Measurements from ENCODE around the gene SERPINB4. TPM values are rescaled to one million over a fixed set of nuclear protein-coding genes. Genes with fewer than 3 reads are reported as not detected.

Gene SERPINB4
- 0.14 TPM in 1 of 2 replicates, not detected in the other for total RNA-seq

GRCh38 chr18:63644142-63644541 lies at the start of gene SERPINB4:
Gene SERPINB4, minus strand, starts transcription at chr18:63644256. Its CDS starts 679 bp downstream, at chr18:63643577.

DNA sequence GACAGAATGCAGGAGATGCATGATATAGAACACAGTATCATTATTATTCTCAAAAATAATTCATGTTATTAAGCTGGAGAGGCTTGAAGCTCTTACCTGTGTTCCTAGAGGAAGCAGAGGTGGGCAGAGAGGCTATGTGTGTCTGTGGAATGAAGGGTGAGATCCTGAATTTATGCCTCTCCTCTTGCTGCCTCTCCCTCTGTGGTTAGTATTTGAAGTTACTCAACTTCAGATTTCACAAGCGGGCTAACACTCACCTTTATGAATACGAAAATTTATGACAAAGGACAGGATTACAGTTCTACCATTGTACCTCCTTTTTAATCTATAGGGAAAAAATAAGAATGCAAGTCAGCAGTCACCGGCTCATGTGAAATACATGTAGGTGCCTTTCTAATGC lies 17.7 kb upstream of the SERPINB4 start, which contains the start of gene SERPINB3:
SERPINB3 (minus strand) TSS at position 144 of the 400 bp plus-strand sequence. CDS start 677 bp downstream, outside the sequence.

Other genes with a start within 250 kb of the SERPINB4 start
- 35.5 and 45.7 TPM in 2 replicates for gene VPS4B, start 221.8 kb downstream of the SERPINB4 start, total RNA-seq
- 0.14 TPM in 1 of 2 replicates, not detected in the other for gene SERPINB5, start 167.3 kb downstream of the SERPINB4 start, total RNA-seq
- not detected in 2 replicates for gene SERPINB12, start 101.9 kb downstream of the SERPINB4 start, total RNA-seq
- gene SERPINB13, start 56.9 kb downstream of the SERPINB4 start, total RNA-seq, result not detected in 2 replicates
- gene SERPINB3, start 17.6 kb upstream of the SERPINB4 start, total RNA-seq, result not detected in 2 replicates
- gene SERPINB11, start 58.7 kb upstream of the SERPINB4 start, total RNA-seq, result not detected in 2 replicates
- 1.5 and 33.6 TPM in 2 replicates for gene SERPINB7, start 131.2 kb upstream of the SERPINB4 start, total RNA-seq
- gene SERPINB2, start 243.4 kb upstream of the SERPINB4 start, total RNA-seq, result 211 and 212 TPM in 2 replicates

All from placental pericyte (primary cell).